ENCODE results near the gene SLCO3A1.

The SLCO3A1 gene

GRCh38 chr15:91882858-91883586 is 29.5 kb downstream of the SLCO3A1 start:
- H3K27ac ChIP-seq = no peak overlapping the region
- H2AFZ ChIP-seq = no peak overlapping the region
- peaks cover 10% of the 10 kb centered on the region for H3K4me1 ChIP-seq
- H3K4me2 ChIP-seq (ENCODE audit: low read length) = no peak overlapping the region
- no peak for TF ChIP-seq CTCF (IDR thresholded peaks at IDR 0.05)
- no peak overlapping the region for H3K9ac ChIP-seq
- no peaks in the 10 kb centered on the region for H3K9me3 ChIP-seq (ENCODE audit: control insufficient read depth, low read length)
- no peaks in the 10 kb centered on the region for H3K27me3 ChIP-seq (ENCODE audit: control insufficient read depth, insufficient read depth, low read length)
- H3K79me2 ChIP-seq = peaks cover 17% of the 10 kb centered on the region
- H3K36me3 ChIP-seq (ENCODE audit: control insufficient read depth, insufficient read depth, low read length) = no peaks in the 10 kb centered on the region
- H3K4me3 ChIP-seq (ENCODE audit: low read depth, low read length) = no peak overlapping the region

GRCh38 chr15:91884606-91885005 is 31.1 kb downstream of the SLCO3A1 start:
- Histone ChIP-seq H3K4me1 (peaks cover 10% of the 10 kb centered on the region), H3K27ac (no peak overlapping the region), H3K27me3 (ENCODE audit: control insufficient read depth, insufficient read depth, low read length) (no peaks in the 10 kb centered on the region), H2AFZ (no peak overlapping the region), H3K79me2 (peaks cover 13% of the 10 kb centered on the region), H3K9me3 (ENCODE audit: control insufficient read depth, low read length) (no peaks in the 10 kb centered on the region), H3K4me3 (ENCODE audit: low read depth, low read length) (no peak overlapping the region), H3K9ac (no peak overlapping the region), H3K36me3 (ENCODE audit: control insufficient read depth, insufficient read depth, low read length) (no peaks in the 10 kb centered on the region), H3K4me2 (ENCODE audit: low read length) (no peak overlapping the region)
- TF ChIP-seq CTCF (IDR thresholded peaks at IDR 0.05) = no peak

- Histone ChIP-seq H2AFZ (no peak overlapping the region), H3K4me1 (peaks cover 10% of the 10 kb centered on the region), H3K79me2 (peaks cover 13% of the 10 kb centered on the region), H3K4me3 (ENCODE audit: low read depth, low read length) (no peak overlapping the region), H3K4me2 (ENCODE audit: low read length) (no peak overlapping the region), H3K36me3 (ENCODE audit: control insufficient read depth, insufficient read depth, low read length) (no peaks in the 10 kb centered on the region), H3K9me3 (ENCODE audit: control insufficient read depth, low read length) (no peaks in the 10 kb centered on the region), H3K27ac (no peak overlapping the region), H3K9ac (no peak overlapping the region), H3K27me3 (ENCODE audit: control insufficient read depth, insufficient read depth, low read length) (no peaks in the 10 kb centered on the region)
- TF ChIP-seq CTCF (IDR thresholded peaks at IDR 0.05) = no peak
Measured at GRCh38 chr15:91885054-91885453, 31.5 kb downstream of the SLCO3A1 start.

DNA sequence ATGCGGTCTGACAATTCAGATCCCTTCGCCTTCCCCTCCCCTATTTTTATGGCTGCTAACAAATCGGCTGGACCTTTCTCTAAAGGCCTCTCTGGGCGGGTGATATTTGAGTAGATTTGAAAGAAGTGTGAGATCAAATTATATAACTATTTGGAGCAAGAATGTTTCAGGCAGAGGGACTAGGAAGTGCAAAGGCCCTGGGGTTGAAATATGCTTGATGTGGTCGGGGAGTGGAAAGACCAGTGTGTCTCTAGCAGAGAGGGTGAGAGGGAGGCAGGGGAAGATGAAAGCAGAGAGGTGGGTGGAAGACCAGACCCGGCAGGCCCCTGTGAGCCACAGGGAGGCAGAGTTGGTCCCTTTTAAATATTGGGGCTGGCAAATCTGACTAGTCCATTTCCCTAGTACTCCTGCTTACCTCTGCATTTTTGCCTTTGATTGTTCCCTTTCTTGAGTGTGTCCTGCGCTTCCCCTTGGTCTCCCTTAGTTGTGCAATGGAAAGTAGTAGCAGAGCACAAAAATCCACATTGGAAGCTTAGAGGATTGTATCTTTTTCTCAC is 32.3 kb downstream of the SLCO3A1 start:
- Histone ChIP-seq H3K79me2 (peaks cover 11% of the 10 kb centered on the region), H3K27ac (no peak overlapping the region), H3K4me2 (ENCODE audit: low read length) (no peak overlapping the region), H3K4me3 (ENCODE audit: low read depth, low read length) (no peak overlapping the region), H3K36me3 (ENCODE audit: control insufficient read depth, insufficient read depth, low read length) (no peaks in the 10 kb centered on the region), H3K9ac (no peak overlapping the region), H2AFZ (no peak overlapping the region), H3K4me1 (peaks cover 10% of the 10 kb centered on the region), H3K9me3 (ENCODE audit: control insufficient read depth, low read length) (no peaks in the 10 kb centered on the region), H3K27me3 (ENCODE audit: control insufficient read depth, insufficient read depth, low read length) (no peaks in the 10 kb centered on the region)
- no peak for TF ChIP-seq CTCF (IDR thresholded peaks at IDR 0.05)

DNA sequence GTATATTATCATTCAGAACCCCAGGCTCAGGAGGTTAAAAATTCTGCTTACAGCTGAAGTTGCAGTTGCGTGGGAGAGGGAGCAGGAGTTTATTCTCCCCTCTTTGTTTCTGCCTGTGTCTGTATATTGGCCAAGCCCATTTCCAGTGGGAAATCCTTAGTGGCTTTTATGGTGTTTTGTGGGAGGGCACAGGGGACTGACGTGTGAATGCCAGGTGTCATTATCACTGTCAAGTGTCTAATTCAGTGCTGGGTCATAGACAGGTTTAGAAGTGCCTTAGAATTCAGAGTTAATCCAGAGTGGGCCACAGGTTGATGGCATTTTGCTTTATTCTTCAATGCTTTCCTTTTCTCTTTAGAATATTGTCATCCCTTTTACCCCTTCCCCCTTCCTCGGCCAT is 33.4 kb downstream of the SLCO3A1 start:
- Histone ChIP-seq H3K9me3 (ENCODE audit: control insufficient read depth, low read length) (no peaks in the 10 kb centered on the region), H3K4me2 (ENCODE audit: low read length) (no peak overlapping the region), H3K4me1 (peaks cover 14% of the 10 kb centered on the region), H3K27ac (no peak overlapping the region), H3K27me3 (ENCODE audit: control insufficient read depth, insufficient read depth, low read length) (no peaks in the 10 kb centered on the region), H3K9ac (no peak overlapping the region), H3K36me3 (ENCODE audit: control insufficient read depth, insufficient read depth, low read length) (no peaks in the 10 kb centered on the region), H3K4me3 (ENCODE audit: low read depth, low read length) (no peak overlapping the region), H2AFZ (no peak overlapping the region), H3K79me2 (peaks cover 7% of the 10 kb centered on the region)
- no peak for TF ChIP-seq CTCF (IDR thresholded peaks at IDR 0.05)
